MM.1S (cell line): ENCODE data around the gene MSI1.

ENCODE experiments used
- CTCF ChIP-seq: fragments of 300-600 bp; sonication (generic); IDR thresholded peaks from 2 replicates; pipeline ENCODE4 v1.5.1; 2016; ENCODE audit warnings: antibody characterized with exemption, low read length, mixed read lengths
- EZH2 ChIP-seq: fragments of 300-600 bp; sonication (generic); optimal IDR thresholded peaks from 2 replicates; pipeline ENCODE3; 2017; ENCODE audit warnings: low read depth, mild to moderate bottlenecking, antibody characterized with exemption, low read length, mixed read lengths
- EZH2phosphoT487 ChIP-seq: fragments of 300-600 bp; sonication (generic); IDR thresholded peaks from 2 replicates; pipeline ENCODE4 v1.6.1; 2018; ENCODE audit warnings: antibody characterized with exemption, low read length

- TF ChIP-seq EZH2 (no peak), CTCF (no peak), EZH2phosphoT487 (no peak)
These were observed 15.8 kb downstream of the MSI1 start for GRCh38 chr12:120353136-120353535.
